ENCODE results near the gene EPHB1. TPM values are rescaled to one million over a fixed set of nuclear protein-coding genes. Genes with fewer than 3 reads are reported as not detected.

Gene EPHB1
- total RNA-seq, 1 donor from 2014 or later, result 3.8 TPM

DNA sequence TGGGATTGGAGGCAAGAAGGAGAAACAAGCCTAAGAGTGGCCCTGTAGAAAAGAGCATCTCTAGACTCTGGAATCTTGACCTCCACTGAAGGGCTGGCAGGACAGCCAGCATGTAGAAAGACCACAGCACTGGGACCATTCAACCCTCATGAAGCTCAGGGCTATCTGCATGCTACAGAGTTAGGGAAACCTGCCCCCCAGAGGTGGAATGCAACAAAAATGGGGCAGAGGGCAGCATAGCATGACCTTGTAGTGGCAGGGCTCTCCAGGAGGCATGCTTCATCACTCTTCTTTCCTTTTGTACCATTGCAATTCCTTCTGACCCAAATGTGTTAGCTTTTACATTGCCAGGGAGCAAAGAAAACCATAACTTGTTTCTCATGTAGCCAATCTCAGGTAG, 445.4 kb downstream of the EPHB1 start:
- no peaks in the 10 kb centered on the region for H3K36me3 Mint-ChIP-seq (ENCODE audit: low read depth)
- no peak overlapping the region for H3K27ac Mint-ChIP-seq
- intact Hi-C loops (cut with micrococcal nuclease), result no loop called here
- TF ChIP-seq, protein P1, sequence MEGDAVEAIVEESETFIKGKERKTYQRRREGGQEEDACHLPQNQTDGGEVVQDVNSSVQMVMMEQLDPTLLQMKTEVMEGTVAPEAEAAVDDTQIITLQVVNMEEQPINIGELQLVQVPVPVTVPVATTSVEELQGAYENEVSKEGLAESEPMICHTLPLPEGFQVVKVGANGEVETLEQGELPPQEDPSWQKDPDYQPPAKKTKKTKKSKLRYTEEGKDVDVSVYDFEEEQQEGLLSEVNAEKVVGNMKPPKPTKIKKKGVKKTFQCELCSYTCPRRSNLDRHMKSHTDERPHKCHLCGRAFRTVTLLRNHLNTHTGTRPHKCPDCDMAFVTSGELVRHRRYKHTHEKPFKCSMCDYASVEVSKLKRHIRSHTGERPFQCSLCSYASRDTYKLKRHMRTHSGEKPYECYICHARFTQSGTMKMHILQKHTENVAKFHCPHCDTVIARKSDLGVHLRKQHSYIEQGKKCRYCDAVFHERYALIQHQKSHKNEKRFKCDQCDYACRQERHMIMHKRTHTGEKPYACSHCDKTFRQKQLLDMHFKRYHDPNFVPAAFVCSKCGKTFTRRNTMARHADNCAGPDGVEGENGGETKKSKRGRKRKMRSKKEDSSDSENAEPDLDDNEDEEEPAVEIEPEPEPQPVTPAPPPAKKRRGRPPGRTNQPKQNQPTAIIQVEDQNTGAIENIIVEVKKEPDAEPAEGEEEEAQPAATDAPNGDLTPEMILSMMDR (IDR thresholded peaks at IDR 0.05), result no peak
- ATAC-seq (ENCODE audit: low read depth) (no peak), DNase-seq (no peak)
- CTCF ChIA-PET, result interaction anchor here (1.1 kb wide), 1 partner anchor 446 kb away, joined by 3 read pairs; no protein-coding TSS in a partner anchor
- POLR2A ChIA-PET, result no interaction called here
- H3K27me3 Mint-ChIP-seq, result no peaks in the 10 kb centered on the region
- no peak overlapping the region for H3K4me3 Mint-ChIP-seq
- H3K4me1 Mint-ChIP-seq, result no peaks in the 10 kb centered on the region
- H3K9me3 Mint-ChIP-seq, result no peaks in the 10 kb centered on the region

DNA sequence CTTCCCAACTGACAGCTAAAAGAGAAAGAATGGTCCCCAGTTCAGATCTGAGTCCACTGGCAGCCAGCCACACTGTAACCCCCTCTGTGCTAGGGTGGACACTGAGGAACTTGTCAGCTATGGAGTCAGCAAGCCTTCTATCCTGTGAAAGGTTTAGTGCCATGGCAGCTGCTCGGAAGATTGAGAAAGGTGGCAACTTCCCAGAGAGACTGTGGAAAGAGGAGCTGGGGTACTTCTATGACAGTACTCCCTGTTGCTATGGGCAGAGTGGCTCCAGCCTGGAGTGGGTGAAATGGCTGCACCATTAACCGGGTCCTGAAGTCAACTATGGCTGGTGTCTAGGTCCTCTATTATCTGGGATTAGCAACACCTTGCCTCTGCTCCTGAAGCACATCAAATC, 447.2 kb downstream of the EPHB1 start:
- Mint-ChIP-seq H3K27ac (no peak overlapping the region), H3K36me3 (ENCODE audit: low read depth) (no peaks in the 10 kb centered on the region), H3K4me3 (no peak overlapping the region), H3K4me1 (no peaks in the 10 kb centered on the region), H3K9me3 (no peaks in the 10 kb centered on the region), H3K27me3 (no peaks in the 10 kb centered on the region)
- DNase-seq (no peak), ATAC-seq (ENCODE audit: low read depth) (no peak)
- POLR2A ChIA-PET, result no interaction called here
- CTCF ChIA-PET, result no interaction called here
- TF ChIP-seq, protein P1 (IDR thresholded peaks at IDR 0.05), result no peak
- intact Hi-C loops (cut with micrococcal nuclease), result no loop called here

DNA sequence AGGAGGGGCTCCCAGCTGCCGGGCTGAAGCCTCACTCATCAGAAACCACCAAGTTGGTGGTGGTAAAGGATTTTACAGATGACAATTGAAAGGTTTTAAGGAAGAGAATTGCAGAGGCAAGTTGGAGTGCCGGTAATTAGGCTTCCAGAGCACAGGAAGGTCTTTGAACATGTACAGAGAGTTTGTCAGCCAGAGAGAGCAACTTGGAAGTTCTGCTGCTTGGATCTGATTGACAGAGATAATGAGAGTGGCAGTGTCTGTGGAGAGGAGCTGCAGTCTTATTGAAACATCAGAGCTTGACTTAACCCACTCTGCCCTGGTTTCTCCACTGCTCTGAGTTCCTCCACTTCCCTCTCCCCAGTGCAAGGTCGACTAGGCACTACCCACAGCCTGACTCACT, 448.6 kb downstream of the EPHB1 start:
- no peaks in the 10 kb centered on the region for H3K27me3 Mint-ChIP-seq
- no peaks in the 10 kb centered on the region for H3K9me3 Mint-ChIP-seq
- no peaks in the 10 kb centered on the region for H3K4me1 Mint-ChIP-seq
- H3K27ac Mint-ChIP-seq, result no peak overlapping the region
- H3K36me3 Mint-ChIP-seq (ENCODE audit: low read depth), result no peaks in the 10 kb centered on the region
- intact Hi-C loops (cut with micrococcal nuclease), result no loop called here
- DNase-seq, result no peak
- H3K4me3 Mint-ChIP-seq, result no peak overlapping the region
- TF ChIP-seq, protein P1 (IDR thresholded peaks at IDR 0.05), result no peak
- ChIA-PET POLR2A (no interaction called here), CTCF (no interaction called here)
- ATAC-seq (ENCODE audit: low read depth), result no peak

DNA sequence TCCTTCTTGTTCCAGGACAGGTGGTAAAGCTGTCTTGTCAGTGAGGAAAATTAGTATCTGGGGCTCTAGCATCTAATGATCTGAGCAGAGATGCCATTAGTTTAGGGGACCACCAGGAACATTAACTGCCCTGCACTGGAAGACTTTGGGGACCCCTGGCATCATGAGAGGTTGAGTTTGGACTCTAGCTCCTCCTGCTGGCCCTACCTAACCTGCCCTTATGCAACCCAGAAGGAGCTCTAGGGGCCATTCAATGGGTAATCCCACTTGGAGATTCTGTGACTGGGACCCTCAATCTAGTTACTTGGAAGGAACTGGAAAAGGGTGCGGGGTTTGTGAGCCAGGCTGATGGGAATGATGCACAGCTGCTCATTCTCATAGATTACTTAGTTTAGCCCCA, 451.0 kb downstream of the EPHB1 start:
- H3K4me3 Mint-ChIP-seq, result no peak overlapping the region
- intact Hi-C loops (cut with micrococcal nuclease), result loop anchor here (1.0 kb wide), 1 partner anchor 451 kb away; the partner anchor contains the start of gene EPHB1
- H3K27me3 Mint-ChIP-seq, result no peaks in the 10 kb centered on the region
- POLR2A ChIA-PET, result no interaction called here
- no peak overlapping the region for H3K27ac Mint-ChIP-seq
- H3K36me3 Mint-ChIP-seq (ENCODE audit: low read depth), result no peaks in the 10 kb centered on the region
- no peaks in the 10 kb centered on the region for H3K9me3 Mint-ChIP-seq
- ATAC-seq (ENCODE audit: low read depth), result no peak
- H3K4me1 Mint-ChIP-seq, result no peaks in the 10 kb centered on the region
- TF ChIP-seq, protein P1 (IDR thresholded peaks at IDR 0.05), result no peak
- CTCF ChIA-PET, result interaction anchor here (1.0 to 1.4 kb wide), 2 partner anchors 14 to 452 kb away, joined by 3 to 6 read pairs; partner anchors contain the start of gene EPHB1
- DNase-seq, result no peak

DNA sequence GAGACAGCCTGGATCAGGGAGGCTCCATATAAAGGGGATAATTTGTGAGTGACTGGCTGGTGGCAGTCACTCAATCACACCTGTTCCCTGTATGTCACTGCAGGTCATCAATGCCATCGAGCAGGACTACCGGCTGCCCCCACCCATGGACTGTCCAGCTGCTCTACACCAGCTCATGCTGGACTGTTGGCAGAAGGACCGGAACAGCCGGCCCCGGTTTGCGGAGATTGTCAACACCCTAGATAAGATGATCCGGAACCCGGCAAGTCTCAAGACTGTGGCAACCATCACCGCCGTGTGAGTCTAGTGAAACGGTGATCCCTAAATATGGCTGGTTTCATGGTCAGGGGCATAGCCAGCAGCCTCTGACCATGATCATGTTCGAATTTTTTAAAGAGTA, 453.2 kb downstream of the EPHB1 start:
- intact Hi-C loops (cut with micrococcal nuclease), result no loop called here
- ATAC-seq (ENCODE audit: low read depth) (no peak), DNase-seq (no peak)
- Mint-ChIP-seq H3K27me3 (no peaks in the 10 kb centered on the region), H3K36me3 (ENCODE audit: low read depth) (no peaks in the 10 kb centered on the region), H3K4me1 (no peaks in the 10 kb centered on the region), H3K9me3 (no peaks in the 10 kb centered on the region), H3K4me3 (no peak overlapping the region), H3K27ac (no peak overlapping the region)
- ChIA-PET CTCF (no interaction called here), POLR2A (no interaction called here)
- TF ChIP-seq, protein P1 (IDR thresholded peaks at IDR 0.05), result no peak
